Activated CD8-positive, alpha-beta memory T cell treated with anti-CD3 and anti-CD28 coated beads, Interleukin-2, amount 50 U/mL, for 1 hour (primary cell): ENCODE measurements around the gene FAM124A.

ENCODE experiments used
- DNase-seq: peaks from one replicate; pipeline ENCODE4 v3.0.0-alpha.2; 2020; ENCODE audit errors: extremely low read depth

FAM124A gene

DNA sequence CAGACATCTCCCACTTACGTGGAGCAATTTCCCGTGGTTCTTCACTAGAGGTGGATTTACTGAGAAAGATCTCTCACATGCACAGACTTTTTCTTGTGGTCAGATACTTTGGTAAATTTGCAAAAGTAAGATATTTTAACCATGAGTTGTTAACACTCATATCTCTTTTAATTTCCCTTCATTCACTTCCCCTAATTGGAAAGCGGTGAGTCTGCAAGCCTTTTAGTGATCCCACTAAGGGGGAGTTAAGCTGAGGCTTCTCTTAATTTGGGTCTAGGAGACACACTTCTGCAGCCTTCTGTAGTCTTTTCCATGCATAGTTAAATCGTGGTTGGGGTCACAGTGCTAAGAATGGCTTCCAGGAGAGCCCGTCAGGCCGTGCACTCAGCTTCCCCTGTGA is 86.6 kb downstream of the FAM124A start:
- DNase-seq: no peak

DNA sequence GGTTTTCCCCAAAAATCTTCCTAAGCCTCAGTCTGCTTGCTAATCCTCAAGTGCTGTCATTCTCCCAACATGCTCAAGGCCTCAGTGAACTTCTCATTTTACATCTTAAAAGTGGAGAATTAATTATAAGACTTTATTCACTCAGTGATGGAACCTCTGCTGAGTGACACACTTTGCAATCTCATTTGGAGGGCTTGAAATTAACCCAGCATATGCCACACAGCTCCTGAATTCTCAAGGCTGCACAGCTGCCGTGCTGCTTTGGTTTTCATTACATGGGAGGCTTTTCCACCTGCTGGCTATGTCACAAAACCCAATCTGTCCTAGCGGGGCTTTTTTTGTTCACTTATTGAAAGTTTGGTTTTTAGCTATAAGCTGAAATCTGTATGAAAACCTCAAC is 89.0 kb downstream of the FAM124A start:
- DNase-seq: no peak

DNA sequence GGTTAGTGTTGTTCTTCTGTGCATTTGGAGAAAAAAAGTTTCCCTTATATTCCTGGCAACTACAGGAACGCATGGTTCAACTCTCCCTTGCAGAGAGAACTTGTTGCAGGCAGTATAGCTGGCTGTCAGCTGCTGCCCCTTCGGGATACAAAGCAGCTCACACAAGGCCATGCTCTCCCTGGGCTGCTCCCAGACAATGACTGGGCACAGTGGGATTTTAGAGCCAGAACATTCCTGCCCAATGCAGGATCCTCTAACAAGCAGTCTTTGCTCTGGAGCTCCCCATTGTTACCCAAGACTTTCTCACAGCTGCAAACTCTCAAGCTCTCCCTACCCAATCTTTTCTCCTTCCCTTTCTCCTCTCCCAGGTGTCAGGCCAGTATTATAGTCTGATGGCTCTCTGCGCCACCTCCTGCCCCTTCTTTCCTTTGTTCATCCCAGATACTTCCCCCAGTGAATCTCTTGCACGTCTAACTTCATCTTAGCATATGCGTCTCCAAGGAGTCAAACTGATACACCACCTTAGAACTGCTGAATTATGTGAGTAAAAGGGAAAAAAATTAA is 89.8 kb downstream of the FAM124A start:
- DNase-seq: no peak

DNA sequence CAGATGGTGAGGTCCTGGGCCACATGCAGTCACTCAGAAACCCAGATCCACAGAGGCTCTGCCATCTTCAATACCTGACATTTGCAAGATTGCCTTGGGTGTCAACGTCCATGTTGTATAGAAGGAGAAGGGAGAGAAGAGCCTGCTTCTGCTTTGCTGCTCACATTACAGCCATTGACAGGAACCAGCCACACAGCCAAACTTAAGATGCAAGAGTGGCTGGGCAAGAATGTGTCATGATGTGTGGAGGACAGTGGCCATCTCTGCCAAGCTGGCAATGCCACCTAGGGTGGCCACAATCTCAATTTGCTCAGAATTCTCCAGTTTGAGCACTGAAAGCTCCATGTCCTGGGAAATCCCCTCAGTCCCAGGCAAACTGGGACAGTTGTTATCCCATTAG is 91.4 kb downstream of the FAM124A start:
- no peak for DNase-seq

DNA sequence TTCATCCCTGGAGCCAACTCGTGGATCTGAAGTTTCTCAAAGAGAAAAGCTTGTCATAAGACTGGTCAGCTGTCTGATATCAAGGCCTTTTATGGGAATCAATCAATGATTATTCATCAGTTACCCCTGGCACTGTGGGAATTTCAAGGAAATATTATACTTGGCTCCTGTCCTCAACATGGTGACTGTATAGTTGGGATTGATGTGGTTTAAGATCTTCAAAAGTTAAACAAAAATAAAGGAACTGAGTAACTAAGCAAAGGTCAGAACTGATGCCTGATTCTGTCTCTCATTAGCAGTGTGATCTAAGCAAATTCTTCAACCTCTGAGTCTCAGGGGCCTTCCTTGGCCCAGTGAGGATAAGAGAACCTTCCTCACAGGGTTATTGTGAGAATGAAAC is 95.1 kb downstream of the FAM124A start:
- no peak for DNase-seq

DNA sequence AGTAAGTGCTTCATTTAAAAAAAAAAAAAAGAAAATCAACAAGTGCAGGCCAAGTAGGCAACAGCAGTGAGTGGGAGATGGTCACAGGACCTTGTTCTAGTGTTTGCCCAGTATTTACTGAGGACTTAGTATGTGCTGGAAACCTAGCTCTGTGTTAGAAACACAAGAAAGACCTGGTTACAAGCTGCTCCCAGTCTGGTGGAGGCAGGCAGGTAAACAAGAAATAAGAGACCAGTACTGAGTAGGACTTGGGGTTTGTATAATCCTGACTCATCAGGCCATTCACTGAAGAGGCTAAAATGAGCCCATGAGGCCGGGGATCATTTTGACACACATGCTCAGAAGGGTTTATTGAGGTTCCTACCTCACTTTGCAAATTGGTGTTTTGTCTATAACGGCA is 95.8 kb downstream of the FAM124A start:
- no peak for DNase-seq

DNA sequence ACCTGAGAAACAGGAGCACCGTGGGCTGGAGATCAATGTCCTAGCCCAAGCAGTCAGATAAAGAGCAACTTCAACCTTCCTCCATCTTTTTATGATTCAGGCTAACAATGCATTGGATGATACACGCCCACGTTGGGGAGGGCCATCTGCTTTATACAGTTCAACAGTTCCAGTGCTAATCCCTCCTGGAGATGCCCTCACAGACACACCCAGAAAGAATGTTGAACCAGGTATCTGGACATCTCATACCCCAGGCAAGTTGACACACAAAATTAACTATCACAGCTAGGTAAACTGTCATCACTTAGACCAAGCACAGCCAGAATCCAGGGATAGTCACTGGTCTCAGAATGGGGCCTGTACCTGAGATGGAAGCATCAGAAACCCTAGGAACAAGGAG is 96.7 kb downstream of the FAM124A start:
- DNase-seq: no peak

DNA sequence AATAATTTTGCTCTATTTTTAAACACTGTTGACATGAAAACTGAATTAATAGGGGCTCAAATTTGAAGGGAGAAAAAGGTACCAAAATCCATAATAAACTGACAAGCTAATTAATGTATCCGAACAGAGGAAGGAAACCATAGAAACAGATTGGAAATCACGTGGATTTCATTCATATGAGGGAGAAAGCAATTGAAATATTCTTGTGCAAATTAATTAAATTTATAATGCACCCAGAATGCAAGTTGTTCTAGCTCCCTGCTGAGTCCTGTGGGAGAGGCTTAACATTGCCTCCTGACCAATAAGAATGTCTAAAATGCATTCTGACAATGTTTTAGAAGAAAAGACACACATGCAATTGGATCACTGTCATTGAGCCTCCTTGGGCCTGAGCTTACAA is 99.6 kb downstream of the FAM124A start:
- DNase-seq: no peak

DNA sequence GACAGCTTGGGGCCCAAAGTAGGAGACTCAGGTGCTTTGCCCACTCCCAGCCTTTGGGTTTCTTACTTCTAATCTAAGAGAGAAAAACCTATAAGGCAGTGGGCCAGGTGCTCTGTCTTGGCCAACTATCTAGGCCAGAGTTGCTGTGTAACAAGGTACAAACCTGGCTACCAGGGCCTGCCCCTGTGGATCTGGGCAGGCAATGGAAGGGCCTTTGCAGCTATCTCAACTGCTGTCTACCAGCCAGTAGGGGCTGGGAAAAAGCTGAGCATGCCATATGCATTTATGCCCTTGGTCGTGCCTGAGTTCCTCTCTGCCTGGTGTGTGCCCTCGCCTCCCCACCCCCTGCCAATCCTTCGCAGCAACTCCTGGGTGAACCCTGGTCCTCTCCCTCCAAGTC is 100.6 kb downstream of the FAM124A start:
- no peak for DNase-seq

DNA sequence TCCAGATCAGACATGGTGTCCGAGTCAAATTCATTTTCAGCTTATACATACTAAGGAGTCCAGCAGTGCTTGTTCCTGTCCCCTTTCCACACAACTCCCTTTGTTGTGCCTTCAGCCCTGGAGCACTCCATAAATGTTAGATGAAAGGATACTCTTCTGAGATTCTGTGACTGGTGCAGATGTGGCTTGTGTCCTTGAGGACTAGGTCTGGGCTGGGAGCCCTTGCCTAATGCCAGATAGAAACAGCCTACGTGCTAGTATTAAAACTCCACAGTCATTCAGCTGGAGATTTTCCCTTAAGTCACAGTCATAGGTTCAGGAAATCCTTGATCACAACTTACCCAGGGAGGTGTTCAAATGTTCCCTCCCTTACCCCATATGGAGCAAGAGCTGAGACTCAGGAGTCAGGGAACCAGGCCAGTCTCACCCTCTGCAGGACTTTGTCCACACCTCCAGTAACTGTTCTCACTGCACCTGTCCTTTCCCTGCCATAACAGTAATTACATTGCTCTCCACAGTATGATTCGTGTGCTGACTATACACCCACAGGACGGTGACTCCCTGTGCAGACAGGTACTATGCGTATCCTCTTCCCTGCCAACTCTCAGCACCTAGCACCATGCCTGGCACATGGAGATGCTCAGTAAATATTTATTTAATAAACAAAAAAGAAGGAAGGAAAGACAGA is 101.8 kb downstream of the FAM124A start:
- no peak for DNase-seq

DNA sequence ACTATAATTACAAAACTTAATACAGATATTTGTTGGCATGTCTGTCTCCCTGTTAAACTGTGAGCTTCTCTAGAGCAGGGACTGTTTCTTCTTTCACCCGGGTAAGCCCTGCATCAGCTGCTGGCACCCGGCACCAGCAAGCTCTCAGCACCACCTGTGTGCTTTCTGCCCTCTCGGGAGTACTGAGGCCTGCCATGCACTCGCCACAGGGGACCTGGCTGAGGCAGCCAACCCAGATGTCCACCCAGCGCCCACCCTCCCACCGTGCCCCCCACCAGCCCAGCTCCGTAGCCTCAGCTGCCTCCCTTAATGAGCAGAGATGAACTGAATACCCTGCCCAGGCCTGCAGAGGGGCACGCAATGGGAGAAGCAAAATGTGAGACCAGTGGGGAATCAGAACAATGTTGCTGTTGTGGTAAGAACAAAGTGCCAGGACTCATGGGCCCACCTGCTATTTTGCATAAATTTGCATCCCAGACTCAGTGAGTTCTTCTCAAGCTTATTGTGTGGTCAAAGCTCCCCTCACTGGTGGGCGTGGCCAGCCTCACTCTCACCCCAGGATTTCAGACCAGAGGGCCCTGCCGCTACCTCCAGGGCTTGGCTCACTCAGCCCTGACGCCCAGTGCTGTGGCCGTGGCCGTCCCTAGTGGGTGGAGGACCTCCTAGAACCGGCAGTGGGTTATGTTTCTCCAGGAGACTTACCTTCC is 102.7 kb downstream of the FAM124A start:
- DNase-seq: no peak

DNA sequence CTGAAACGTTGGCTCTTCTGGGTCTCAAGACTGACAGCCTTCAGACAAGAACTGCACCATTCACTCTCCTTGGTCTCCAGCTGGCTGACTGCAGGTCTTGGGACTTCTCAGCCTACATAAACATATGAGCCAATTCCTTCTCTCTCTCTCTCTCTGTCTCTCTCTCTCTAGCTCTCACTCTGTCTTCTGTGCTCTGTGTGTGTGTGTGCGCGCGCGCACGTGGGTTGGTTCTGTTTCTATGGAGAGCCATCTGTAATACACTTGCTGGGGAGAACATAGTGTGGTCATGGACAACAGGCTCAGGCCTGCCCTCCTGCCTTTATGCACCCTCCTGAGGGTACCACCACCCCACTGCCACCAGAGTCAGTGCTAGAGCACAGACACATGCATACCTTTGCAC is 103.6 kb downstream of the FAM124A start:
- DNase-seq: no peak

DNA sequence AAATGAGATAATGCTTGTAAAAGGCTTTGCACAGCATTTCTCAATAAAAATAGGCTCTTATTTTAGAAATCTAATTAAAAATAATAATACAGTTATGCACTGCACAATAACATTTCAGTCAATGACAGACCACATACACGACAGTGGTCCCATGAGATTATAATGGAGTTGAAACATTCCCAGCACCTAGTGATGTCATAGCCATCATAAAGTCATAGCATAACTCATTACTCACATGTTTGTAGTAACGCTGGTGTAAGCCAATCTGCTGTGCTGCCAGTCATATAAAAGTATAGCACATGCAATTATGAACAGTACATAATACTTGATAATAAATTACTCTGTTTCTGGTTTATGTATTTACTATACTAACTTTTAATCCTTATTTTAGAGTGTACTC is 104.6 kb downstream of the FAM124A start:
- DNase-seq: no peak

DNA sequence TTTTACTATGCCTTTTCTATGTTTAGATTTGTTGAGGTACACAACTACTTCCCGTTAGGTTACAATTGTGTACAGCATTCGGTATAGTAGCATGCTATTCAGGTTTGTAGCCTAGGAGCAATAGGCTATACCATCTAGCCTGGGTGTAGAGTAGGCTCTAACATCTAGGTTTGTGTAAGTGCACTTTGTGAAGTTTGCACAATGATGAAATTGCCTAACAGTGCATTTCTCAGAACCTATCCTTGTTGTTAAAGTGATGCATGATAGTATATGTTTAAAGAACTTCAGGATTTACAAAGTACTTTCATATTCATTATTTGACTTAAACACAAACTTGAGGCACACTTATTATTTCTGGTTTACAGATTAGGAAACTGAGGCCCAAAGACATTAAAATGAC is 105.8 kb downstream of the FAM124A start:
- no peak for DNase-seq

DNA sequence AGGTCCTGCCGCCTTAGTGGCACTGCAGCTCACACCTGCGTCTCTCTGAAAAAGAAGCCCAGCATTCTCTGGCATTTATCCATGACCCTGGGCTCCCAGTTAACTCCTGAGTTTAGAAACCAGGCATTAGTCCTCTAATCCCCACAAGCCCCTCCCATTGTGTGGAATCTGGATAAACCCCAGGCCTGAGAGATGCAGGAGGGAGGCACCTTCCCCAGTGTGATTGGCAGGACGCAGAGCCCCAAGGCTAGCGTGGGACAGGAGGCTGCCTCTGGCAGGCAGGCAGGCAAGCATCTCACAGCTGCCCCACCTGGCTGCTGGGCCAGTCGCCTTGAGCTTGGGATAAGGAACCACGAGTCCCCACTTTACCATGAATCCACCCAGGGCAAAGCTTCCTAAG is 106.3 kb downstream of the FAM124A start:
- no peak for DNase-seq

DNA sequence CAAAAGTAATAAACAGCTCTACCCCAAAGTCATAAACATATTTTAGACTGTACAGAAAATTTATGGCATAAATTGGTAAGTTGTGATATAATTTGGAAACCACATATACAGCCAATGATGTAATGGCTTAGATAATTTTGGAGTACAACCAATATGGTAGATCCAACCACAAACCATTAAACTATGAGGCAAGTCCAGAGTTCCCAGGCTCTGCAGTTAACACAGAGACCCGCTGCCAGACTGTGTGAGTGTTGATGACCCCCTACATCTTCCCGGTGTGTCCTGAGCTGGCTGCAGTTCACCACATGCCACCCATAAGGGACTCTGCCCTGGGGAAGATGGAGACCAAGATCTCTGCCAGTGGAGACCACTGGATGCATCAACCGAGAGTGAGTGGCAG is 107.4 kb downstream of the FAM124A start:
- DNase-seq: no peak

DNA sequence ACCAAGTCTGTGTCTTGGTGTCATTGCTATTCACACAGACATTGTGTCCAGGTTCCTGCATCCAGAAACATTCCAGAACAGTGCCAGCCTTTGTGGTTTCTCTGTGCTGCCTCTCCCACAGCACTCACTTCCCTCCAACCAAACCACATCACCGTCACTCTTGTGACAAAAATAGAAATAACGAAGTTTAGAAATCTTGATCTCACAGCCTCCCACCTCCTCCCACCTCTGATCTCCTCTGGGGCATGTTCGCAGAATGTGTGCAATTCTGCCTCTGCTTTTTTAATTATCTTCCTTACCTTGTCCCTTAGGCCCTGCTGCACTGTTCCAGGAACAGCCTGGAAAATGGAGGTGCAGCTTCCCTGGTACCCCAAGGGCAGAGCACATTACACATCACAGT is 108.6 kb downstream of the FAM124A start:
- DNase-seq: no peak

DNA sequence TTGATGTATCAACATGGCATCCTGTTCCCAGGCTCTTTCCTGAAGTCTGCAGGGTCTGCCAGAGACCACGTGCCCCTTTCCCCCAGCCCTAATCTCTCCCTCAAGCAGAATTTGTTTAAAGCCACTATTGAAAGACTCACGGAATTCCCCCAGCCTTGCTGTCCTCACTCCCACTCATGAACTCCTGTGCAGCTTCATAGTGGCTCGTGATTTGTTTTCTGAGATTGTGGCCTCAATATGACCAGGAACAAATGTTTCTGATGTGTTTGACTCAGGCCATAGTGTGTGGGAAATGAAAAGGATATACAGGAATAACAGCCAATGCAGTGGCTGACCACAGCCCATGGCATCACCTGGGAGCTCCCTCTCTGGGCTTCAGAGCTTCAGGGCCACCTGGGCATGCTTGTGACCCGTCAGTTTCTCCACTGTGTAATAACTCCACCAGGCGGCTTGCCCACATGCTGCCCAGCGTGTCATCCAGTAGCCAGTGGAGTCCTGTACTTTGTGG is 109.2 kb downstream of the FAM124A start:
- no peak for DNase-seq

DNA sequence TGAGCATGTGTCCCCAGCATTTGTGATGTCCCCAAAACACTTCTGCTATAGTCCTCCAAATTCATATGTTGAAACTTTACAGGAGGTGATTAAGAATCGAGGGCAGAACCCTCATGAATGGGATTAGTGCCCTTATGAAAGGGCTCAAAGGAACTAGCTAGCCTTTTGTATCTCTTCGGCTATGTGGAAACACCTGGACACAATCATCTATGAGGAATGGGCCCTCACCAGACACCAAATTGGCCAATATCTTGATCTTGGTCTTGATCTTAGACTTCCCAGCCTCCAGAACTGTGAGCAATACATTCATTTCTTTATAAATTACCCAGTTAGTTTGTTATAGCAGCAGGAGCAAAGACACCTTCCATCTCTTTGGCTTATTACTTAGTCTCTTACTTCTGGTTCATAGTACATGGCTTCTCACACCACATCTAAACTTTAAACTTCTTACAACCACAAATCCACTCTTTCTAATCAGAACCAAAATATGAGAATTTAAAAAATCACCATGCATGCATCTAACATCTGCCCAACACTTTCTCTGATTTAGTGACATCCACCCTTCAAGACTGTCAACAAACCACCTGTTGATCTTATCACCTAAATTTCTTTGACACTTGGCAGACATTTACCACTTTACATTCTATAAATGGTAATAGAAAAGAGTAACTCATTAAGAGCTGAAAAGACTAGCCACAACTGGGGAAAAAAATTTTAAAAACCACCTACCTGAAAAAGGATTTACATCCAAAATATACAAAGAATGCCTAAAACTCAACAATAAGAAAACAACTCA is 110.6 kb downstream of the FAM124A start:
- no peak for DNase-seq

DNA sequence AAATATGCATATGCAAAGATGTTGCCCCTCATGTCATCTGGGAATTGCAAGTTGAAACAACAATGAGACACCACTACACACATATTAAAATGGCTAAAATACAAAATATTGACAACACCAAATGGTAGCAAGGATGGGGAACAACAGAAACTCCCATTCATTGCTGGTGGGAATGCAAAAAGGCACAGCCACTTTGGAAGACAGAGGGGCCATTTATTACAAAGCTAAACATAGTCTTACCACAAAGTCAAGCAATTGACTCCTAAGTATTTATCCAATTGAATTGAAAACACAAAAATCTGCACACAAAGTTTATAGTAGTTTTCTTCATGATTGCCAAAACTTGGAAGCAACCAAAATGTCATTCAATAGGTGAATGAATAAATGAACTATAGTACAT is 111.2 kb downstream of the FAM124A start:
- no peak for DNase-seq

DNA sequence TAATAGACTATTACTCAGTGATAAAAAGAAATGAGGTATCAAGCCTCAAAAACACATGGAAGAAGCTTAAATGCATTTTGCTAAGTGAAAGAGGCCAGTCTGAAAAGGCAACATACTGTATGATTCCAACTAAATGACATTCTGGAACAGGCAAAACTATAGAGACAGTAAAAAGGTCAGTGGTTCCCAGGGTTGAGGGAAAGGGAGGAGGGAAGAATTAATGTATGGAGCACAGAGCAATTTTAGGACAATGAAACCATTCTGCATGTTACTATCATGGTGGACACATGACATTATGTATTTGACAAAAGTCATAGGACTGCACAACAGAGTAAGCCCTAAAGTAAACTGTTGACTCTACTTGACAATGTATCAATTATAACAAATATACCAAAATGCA is 111.6 kb downstream of the FAM124A start:
- DNase-seq: no peak
